HK-2 (cell line): ENCODE measurements around the gene NF2.
"Not testable (repeated sequence)": the region's sequence is repeated elsewhere in the genome, so short reads cannot be mapped to it uniquely, and the experiment has no call there.

Experiments used
- DNase-seq: peaks from one replicate; pipeline ENCODE4 v3.0.0-alpha.2; 2018; ENCODE audit not compliant: unreplicated experiment

Gene NF2

DNA sequence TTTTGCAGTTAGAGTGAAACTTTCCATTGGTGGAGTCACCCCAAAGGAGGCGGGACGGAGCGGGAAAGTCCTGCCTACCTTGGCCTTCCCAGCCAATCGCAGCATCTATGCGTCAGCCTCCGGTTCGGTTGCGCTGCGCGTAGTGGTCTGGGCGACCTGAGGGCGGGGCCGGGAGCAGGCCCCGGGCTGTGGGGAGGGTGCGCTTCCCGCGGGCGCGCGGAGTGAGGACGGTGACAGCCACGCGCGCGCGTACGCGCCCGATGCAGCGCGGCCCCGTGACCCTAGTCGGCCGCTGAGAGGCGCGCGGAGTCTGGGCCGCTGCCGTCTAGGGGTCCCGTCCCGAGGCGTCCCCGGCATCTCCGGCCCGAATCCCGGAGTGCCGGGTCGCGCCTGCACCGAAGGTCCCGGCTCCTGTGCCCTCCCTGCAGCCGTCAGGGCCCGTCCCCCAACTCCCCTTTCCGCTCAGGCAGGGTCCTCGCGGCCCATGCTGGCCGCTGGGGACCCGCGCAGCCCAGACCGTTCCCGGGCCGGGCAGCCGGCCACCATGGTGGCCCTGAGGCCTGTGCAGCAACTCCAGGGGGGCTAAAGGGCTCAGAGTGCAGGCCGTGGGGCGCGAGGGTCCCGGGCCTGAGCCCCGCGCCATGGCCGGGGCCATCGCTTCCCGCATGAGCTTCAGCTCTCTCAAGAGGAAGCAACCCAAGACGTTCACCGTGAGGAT, at the start of gene NF2:
TSS of gene NF2 (plus strand) at position 276 of the 718 bp plus-strand sequence. CDS start at position 642, 366 bp downstream.
- peak; percentile 98 for DNase-seq

DNA sequence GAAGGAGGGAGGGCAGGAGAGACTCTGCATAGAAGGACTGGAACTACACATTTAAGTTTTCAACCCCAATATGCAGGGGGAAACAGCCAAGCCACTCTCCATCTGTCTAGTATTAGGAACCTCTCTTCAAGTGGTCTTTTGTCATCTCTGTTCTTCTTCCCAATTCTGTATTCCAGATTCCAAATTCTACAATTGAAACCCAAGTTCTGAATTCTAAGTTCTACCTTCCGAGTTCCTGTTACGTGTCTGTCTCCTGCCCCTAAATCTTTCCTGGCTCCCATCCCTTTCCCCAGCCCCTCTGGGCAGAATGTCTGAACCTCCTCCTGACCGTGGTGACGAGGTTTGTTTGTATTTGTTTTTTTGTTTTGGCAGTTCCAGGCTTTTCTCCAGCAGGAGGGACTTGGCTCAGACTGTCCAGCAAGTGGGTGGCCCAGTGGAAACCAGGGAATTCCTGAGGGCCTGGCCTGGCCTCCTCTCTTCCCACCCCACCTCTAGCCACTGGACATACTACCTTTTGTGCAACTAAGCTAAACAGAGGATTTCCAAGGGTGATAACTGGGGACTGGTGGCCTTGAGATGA, 48.3 kb upstream of the NF2 start:
- DNase-seq: no peak

DNA sequence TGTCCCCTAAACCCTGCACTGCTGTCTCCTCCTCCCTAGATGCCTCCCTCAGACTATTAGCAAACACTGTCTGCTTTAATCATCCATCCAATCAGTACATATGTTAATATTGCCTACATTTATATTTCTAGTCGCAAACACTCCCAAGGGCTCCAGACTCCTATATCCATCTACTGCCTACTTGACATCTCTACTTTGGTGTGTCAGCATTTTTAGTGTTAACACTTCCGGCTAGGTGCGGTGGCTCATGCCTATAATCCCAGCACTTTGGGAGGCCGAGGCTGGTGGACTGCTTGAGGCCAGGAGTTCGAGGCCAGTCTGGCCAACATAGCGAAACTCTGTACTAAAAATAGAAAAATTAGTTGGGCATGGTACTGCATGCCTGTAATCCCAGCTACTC, 44.4 kb upstream of the NF2 start:
- DNase-seq: no peak

DNA sequence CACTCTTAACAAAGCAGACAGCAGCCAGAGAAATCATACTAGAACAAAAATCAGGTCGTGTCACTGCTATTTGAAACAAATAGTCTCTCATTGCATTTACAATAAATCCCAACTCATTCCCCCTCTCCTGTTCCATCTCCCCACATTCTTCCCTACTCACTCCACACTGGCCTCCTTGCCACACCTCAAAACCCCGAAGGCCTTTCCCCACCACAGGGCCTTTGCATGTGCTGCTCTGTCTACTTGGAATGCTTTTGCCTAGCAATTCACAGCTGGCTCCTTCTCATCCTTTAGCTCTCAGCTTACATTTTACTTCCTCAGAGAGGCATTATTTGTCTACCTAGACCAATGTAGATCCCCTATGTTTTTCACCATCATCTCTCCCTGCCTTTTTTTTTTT, 43.6 kb upstream of the NF2 start:
- DNase-seq: no peak

DNA sequence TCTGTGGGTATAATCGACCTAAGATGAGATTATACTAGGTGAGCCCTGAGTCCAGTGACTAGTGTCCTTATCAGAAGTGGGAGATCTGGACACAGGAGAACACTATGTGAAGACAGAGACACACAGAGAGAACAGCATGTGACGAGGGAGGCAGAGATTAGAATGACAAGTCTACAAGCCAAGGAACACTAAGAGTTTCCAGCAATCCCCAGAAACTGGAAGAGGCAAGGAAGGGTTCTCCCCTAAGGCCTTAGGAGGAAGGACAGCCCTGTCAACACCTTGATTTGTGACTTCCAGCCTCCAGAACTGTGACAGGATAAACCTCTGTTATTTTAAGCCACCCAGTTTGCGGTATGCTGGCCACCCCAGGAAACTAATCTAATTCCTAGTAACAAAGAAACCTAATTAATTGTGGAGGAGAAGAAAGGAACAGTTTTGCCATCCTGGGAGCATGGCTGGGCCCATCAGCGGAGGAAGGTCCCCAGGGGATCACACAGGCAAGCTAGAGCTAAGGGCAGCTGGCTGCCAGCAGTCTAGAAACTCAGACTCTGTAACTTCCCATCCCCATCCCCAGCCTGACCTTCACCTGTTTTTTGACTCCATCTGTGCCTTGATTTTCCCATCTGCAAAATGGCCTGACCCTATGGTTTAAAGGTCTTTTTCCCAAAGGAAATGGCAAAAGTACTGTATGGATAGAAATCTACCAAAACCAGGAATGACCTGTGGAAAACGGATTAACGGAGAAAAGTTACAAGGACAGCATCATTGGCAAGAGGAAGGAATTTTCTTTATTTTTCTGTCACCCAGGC, 39.6 kb upstream of the NF2 start:
- no peak for DNase-seq

DNA sequence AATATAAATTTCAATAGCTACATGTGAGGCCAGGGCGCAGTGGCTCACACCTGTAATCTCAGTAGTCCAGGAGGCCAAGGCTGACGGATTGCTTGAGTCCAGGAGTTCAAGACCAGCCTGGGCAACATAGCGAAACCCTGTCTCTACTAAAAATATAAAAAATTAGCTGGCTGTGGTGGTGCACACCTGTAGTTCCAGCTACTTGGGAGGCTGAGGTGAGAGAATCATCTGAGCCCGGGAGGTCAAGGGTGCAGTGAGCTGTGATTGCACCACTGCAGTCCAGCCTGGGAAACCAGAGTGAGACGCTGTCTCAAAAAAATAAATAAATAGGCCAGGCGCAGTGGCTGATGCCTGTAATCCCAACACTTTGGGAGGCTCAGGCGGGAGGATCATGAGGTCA, 36.9 kb upstream of the NF2 start:
- not testable (repeated sequence) for DNase-seq

DNA sequence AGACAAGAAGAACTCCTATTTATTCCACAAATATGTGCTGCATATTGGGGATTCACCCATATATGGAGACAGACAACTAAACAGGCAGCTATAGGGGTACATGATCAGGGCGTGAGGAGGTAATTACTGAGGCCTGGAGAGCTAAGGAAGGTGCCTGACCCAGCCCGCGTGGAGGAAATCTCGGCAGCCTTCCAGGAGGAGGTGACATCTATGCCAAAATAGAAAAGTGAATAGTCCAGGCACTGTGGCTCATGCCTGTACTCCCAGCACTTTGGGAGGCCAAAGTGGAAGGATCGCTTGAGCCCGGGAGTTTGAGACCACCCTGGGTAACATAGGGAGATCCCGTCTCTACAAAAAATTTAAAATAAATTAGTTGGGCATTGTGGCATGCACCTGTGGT, 36.1 kb upstream of the NF2 start:
- no peak for DNase-seq

DNA sequence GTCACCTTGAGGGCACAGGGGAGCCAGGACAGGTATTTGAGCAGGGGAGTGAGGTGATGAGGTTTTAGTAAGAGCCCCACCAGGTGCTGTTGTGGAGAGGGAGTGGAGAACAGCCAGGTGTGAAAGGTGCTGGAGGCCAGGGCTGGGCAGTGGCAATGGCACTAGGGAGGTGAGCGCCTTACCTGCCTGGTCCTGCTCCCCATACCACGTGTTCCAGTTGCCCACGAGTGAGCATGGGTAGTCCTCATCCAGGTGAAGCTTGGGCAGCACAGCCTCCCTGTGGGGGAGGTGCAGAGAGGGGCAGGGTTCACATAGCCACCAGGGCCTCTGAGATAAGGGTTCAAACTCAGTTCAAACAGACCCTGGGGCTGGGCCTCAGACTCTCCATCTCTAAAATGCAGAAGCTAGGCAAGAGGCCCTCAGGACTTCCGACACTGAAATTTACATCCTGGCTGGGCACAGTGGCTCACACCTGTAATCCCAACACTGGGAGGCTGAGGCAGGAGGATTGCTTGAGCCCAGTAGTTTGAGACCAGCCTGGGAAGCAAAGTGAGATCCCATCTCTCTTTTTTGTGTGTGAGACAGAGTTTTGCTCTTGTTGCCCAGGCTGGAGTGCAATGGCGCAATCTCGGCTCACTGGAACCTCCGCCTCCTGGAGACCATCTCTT, 34.3 kb upstream of the NF2 start:
- no peak for DNase-seq

DNA sequence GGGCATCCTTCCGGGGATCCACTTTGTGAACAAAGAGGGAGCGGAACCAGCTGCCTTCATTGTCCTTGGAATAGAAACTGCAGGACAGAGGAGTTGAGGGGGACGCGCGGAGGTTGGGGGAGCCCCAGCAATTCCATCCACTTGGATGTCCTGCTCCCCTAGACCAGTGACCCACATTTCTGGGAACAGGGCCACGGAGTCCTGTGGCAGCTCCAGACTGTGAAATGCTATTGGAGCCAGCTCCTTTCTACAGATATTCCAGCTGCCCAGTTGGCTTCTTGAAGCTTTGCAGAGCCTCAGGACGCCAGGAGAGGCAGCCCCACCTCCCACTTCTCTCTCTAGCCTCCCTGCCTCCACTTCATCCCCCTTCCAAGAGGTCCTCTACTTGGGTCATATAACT, 33.0 kb upstream of the NF2 start:
- DNase-seq: no peak

DNA sequence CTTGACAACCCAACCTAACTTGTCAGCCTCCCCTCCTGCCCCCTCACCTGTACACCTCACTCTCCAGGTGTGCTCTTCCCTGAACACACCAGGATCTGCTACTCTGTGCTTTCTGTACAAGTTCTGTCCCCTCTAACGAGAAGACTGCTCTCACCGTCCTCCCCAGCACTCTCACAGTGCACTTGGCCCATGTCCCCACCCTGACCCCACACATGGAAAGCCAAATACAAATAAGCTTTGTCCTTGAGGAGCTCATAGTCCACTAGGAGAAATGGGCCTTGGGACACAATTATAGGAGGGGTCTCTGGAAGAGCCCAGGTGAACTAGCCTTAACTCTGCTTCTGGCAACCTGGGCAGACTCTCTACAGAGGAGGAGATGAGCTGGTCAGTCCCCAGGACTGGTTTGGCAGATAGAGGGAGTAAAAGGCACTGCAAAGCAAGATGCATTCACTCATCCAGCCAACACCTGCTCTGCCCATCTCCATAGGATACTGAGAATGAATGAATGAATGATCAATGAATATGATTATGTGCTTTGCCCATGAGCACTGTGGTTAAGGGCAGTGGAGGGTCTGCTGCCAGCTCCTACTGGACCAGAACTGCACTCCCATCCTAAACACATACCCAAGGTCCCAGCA, 32.4 kb upstream of the NF2 start:
- DNase-seq: no peak

DNA sequence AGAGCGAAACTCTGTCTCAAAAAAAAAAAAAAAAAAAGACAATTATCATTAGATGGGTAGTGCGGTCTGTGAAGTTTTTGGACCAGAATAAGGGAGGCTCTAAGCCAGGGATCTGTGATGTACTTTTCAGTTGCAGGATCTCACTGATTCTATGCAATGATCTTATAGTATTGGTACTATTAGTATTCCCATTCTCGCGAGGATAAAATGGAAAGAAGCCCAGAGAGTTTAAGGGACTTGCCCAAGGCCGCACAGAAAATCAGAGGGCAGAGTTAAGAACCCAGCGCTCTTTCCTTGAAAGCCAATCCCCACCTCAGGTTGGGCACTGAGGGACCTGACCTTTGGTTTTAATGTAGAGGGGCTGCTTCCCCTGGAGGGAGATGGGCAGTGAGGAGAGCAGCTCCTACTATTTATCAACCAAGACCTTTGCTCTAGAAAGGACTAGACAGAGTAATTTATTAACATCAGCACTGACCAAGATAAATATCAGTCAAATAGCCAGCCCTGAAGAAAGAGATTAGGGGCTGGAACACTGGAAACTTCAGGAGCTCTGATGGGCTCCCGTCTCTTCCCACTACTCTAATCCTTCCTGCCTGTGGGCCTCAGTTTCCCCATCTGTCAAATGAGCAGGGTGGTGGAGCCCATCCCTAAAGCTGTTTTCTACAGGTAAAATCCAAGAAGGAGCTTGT, 28.5 kb upstream of the NF2 start:
- DNase-seq: no peak

DNA sequence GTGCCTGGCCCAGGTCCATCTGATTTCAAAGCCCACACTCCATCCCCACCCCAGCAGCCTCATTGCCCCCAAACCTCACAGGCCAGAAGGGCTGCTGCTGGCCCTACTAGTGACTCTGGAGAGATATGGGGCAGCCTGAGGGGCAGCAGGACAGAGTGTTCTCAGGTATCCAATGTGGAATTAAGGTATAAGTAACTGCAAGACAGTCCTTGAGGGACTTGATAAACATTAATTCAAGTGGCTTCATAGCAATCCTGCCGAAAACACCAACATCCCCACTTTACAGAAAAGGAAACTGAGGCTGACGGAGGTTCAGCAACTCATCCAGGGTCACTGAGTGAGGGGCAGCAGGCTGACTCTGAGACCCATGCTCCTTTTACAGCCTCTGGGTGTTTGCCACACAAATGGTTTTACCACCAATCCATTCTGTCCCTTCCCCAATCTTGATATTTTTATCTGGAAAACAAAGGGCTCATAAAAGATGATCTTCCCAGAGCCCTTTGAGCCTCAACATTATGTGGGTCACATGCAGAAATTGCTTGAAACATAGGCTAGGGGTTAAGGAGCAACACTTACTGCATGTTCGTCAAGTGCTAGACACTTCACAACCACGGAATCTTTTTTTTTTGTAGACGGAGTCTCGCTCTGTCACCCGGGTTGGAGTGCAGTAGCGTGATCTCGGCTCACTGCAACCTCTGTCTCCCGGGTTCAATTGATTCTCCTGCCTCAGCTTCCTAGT, 24.8 kb upstream of the NF2 start:
- no peak for DNase-seq

DNA sequence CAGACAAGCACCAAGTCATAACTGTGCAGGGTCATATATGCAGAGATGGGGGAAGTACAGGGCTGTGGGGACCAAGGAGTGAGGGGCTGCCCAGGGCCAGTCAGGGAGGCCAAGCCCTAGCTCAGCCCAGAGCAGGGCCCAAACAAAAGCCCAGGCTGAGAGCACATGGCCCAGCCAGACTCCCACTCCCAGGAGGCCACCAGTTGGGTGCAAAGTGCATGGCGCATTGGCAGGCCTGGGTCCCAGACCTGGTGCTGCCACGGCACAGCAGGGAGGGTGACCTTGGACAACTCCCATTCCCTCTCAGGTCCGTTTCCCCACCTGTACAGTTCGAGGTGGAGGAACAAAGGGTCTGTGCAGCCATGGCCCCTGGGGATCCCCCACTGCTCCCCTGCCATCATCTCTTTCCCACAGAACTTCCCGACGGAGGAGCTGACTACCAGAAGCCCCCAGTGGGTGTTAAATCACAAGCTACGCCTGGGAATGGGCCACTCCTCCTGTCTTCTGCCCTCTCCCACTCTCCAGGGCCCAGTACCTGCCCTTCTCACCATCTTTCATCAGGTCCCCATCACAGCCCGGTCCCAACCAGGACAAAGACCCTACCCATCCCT, 23.1 kb upstream of the NF2 start:
- no peak for DNase-seq

DNA sequence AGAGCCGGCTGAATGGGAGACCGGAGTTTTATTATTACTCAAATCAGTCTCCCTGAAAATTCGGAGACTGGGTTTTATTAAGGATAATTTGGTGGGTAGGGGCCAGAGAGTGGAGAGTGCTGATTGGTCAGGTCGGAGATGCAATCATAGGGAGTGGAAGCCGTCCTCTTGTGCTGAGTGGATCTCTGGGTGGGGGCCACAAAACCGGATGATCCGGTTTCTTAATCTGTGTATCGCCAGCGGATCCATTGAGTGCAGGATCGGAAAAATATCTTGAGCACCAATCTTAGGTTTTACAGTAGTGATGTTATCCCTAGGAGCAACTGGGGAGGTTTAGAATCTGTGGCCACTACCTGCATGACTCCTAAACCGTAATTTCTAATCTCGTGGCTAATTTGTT, 21.6 kb upstream of the NF2 start:
- no peak for DNase-seq

DNA sequence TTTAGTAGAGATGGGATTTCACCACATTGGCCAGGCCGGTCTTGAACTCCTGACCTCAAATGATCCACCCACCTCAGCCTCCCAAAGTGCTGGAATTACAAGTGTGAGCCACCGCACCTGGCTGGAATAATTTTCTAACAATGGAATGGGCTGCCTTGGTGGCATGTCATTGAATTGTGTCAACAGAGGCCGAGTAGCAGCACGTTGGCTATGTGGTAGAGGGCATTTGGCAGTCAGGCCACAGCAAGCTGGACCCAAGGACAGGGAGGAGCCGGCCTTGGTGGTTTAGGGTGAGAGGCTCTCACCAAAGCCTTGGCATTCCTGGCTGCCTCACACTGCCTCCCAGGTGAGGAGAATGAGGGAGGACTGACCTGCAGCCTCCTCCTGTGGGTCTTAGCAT, 18.5 kb upstream of the NF2 start:
- DNase-seq: no peak

DNA sequence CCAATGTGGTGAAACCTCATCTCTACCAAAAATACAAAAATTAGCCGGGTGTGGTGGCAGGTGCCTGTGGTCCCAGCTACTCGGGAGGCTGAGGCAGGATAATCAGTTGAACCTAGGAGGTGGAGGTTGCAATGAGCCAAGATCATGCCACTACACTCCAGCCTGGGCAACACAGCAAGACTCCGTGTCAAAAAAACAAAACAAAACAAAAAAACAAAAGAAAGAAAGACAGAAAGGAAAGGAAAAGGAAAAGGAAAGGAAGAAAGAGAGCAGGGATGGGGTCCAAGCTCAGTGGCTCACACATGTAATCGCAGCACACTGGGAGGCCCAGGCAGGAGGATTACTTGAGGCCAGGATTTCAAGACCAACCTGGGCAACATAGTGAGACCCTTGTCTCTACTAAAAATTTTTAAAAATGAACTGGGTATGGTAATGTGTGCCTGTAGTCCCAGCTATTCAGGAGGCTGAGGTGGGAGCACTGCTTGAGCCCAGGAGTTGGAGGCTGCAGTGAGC, 17.2 kb upstream of the NF2 start:
- not testable (repeated sequence) for DNase-seq

DNA sequence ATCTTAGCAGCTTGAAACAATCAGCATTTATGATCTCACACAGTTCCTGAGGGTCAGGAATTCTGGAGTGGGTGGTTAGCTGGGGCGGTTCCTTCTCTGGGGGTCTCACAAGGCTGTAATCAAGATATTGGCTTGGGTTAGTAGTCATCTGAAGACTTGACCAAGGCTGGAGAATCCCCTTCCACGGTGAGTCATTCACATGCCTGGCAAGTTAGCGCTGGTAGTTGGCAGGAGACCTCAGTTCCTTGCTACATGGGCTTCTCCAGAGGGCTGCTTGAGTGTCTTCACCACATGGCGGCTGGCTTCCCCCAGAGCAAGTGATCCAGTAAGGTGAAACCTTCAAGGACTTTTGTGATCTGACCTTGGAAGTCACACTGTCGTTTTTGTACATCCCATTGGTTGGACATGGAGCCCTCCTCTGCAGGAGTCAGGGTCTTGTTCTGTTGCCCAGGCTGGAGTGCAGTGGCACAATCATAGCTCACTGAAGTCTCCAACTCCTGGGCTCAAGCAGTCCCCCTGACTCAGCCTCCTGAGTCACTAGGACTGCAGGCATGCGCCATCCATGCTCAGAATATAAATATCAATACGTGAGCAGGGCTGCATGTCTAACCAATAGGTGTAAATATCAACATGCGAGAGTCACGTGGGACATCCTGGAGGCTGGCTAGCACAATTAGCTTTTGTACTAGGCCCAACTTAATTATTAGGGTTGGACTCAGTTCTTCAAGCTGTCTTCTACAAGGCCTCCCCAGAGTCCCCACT, 15.3 kb upstream of the NF2 start:
- DNase-seq: peak; percentile 37

DNA sequence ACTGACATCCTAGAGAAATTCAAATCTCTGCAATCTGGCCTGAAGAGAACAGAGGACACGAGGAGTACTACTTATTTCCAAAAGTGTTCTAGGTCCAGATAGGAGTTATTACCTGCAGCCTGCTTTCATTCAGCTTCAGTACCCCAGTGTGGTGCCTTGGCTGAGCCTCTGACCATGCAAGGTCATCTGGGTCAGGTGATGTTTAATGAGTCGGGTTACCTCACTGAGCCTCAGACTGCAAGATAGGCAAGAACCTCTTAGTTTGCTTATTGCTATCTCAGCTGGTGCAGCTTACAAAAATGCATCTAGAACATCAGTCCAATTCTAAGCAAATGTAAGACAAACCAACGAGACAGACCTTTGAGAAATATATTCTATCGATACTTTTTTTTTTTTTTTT, 9.5 kb upstream of the NF2 start:
- no peak for DNase-seq

DNA sequence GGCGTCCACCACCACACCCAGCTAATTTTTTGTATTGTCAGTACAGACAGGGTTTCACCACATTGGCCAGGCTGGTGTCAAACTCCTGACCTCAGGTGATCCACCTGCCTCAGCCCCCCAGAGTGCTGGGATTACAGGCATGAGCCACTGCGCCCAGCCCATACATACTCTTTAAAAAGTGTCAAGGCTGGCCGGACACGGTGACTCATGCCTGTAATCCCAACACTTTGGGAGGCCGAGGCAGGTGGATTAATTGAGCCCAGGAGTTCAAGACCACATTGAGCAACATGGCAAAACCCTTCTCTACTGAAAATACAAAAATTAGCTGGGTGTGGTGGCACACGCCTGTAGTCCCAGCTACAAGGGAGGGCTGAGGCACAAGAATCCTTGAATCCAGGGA, 9.0 kb upstream of the NF2 start:
- not testable (repeated sequence) for DNase-seq
